GM12872 (cell line): ENCODE measurements around the gene PPP1R15B.

Experiments used
- CTCF ChIP-seq: IDR thresholded peaks from 3 replicates; pipeline ENCODE4 v1.5.1; 2011; ENCODE audit warnings: low read depth, mild to moderate bottlenecking, low read length, moderate library complexity; ENCODE audit not compliant: insufficient read depth

The PPP1R15B gene

GRCh38 chr1:204454476-204454875 is 42.9 kb upstream of the PPP1R15B start:
- TF ChIP-seq CTCF: no peak

DNA sequence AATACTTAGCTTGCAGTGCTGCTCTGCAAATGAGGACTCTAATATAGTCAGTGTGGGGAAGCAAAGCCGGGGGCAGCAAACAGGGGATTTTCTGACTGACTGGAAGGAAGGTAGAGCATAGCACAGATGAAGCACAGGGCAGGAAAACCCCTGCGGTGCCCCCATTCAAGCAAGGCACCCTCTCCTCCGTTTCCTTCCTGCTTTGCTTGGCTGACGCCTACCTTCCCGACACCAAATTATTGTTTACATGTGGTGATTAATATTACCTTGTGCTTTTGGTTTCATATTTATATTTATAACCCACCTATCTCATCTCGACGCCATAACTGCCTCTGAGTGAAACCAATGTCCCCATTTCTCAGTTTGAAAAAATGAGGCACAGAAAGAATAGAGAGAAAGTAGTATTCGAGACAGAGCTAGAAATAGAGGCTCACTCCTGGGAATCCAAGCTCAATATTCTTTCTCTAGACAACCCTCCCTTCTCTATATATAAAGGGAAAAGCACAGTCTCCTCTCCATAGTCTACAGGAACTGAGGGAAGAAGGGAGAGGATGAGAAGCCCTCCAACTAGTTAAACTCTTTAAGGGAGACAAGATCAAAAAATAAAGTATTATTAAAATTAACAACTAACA is 41.6 kb upstream of the PPP1R15B start:
- no peak for TF ChIP-seq CTCF

DNA sequence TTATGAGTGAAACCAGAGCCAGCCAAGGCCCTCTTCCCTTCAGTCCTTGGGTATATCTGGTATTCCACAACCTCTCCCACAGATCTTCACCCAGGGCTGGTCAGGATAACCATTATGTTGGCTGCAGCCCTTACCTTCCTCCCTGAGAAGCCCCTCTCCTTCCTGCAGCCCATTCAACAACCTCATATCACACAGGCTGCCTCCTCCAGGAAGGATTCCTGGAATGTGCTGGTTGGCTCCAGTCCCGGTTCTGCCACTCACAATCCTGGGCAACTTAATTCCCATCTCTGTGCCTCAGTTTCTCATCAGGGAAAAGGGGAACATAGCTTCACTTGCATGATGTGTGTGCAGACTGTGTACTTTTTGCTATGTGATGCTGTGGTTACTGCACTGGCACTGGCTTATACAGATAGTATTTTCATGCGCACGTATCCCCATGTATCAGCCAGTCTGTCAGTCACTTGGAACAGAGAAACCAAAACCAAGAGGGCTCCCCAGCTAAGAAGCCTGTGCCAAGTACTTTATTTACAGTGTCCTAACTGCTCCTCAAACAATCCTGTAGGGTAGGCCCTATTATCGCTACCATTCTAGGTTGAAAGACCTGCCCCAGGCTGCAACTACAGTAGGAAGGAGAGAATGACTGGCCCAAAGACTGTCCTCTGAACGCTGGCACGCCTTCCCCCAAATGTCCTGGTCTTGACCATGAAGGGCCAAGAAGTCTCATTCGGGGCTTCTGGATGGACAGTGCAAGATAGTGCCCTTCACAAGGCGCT is 39.9 kb upstream of the PPP1R15B start:
- no peak for TF ChIP-seq CTCF

GRCh38 chr1:204450461-204451257 is 39.0 kb upstream of the PPP1R15B start:
- TF ChIP-seq CTCF: no peak

DNA sequence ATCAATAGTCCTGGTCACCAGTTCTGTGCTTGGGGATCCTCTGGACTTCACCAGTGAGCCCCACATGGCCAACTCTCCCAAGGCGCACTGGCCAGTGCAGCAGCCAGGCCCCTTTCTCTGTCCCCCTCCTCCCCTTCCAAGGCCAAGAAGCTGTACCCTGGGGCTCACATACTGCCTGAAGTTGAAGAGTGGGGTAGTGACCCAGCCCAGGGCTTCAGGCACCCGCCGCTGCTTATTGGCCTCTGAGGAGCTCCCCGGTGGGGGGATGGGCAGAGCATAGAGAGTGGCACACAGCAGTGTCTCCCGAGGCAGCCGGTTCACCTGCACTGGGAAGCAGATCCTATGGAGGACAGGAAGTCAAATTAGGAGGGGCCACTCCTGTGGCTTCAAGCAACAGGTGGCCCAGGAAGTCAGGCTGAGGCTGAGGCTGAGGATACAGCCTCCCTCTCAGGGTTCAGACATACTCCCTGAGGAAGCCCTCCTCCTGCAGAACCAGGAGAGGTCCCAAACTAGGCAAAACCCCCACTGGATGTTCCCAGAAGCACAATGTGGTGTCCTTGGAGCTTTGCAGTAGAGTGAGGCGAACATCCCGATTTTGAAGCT is 38.2 kb upstream of the PPP1R15B start:
- no peak for TF ChIP-seq CTCF

- TF ChIP-seq CTCF: no peak
Observed at GRCh38 chr1:204448991-204449677, 37.5 kb upstream of the PPP1R15B start.
